Spleen (tissue), 11 donors: ENCODE results near the gene KCNK13. TPM values are rescaled to one million over a fixed set of nuclear protein-coding genes. Genes with fewer than 3 reads are reported as not detected.

ENCODE experiments used
- DNase-seq: peaks from one replicate; pipeline ENCODE4 v3.0.0-alpha.2; 2020
- H3K27ac ChIP-seq, 8 donors: fragments of 200-600 bp; sonication (generic) in 7 of 8; 1 replicate in 4 of 8; 2 replicates in 4 of 8; pipeline versions ENCODE4 v1.5.0 to v1.8.0; 2016 to 2021; ENCODE audit warnings: inconsistent platforms in 4 of 8, mild to moderate bottlenecking in 4 of 8, moderate library complexity in 1 of 8
- H3K27me3 ChIP-seq, 7 donors: fragments of 200-600 bp; sonication (generic) in 6 of 7; replicated peaks in 1 of 7; 1 replicate in 4 of 7; 2 replicates in 3 of 7; pipeline versions ENCODE4 v1.5.0 to v1.8.0; 2016 to 2021; ENCODE audit warnings: inconsistent platforms in 3 of 7, mild to moderate bottlenecking in 1 of 7
- H3K36me3 ChIP-seq, 6 donors: fragments of 200-600 bp; sonication (generic) in 5 of 6; 1 replicate in 4 of 6; 2 replicates in 2 of 6; pipeline versions ENCODE4 v1.5.0 to v1.8.0; 2016 to 2021; ENCODE audit warnings: inconsistent platforms in 2 of 6
- H3K4me1 ChIP-seq, 6 donors: fragments of 200-600 bp; sonication (generic) in 5 of 6; 1 replicate in 3 of 6; 2 replicates in 3 of 6; pipeline versions ENCODE4 v1.5.0 to v1.8.0; 2016 to 2021; ENCODE audit warnings: inconsistent platforms in 3 of 6
- H3K4me3 ChIP-seq, 8 donors: fragments of 200-600 bp; sonication (generic) in 7 of 8; 1 replicate in 4 of 8; 2 replicates in 4 of 8; pipeline versions ENCODE4 v1.5.0 to v1.8.0; 2016 to 2021; ENCODE audit warnings: inconsistent platforms in 4 of 8, mild to moderate bottlenecking in 4 of 8, moderate library complexity in 2 of 8
- H3K9me3 ChIP-seq, 8 donors: fragments of 200-600 bp; sonication (generic) in 7 of 8; 1 replicate in 4 of 8; 2 replicates in 4 of 8; pipeline versions ENCODE4 v1.5.0 to v1.8.0; 2016 to 2021; ENCODE audit warnings: inconsistent platforms in 4 of 8
- POLR2A ChIP-seq, 3 donors: fragments of 450-650 bp; IDR thresholded peaks; one replicate each; pipeline ENCODE4 v1.5.1; 2017; ENCODE audit warnings: antibody characterized with exemption in 3 of 3, mild to moderate bottlenecking in 1 of 3
- POLR2AphosphoS5 ChIP-seq, 3 donors: sonication (generic); formaldehyde crosslinking; IDR thresholded peaks; one replicate each; pipeline ENCODE4 v1.5.1; 2017; ENCODE audit warnings: antibody characterized with exemption in 3 of 3
- WGBS, 5 donors: extraction: QIAGEN DNeasy Blood & Tissue Kit in 3 of 5; methylation state at CpG; one replicate each; pipeline versions ENCODE4 v1.1.5 to v1.1.7; 2013 to 2018; 5-methylcytosine and 5-hydroxymethylcytosine counted together
- intact Hi-C: fragments of 100-400 bp; cut with DNase I; formaldehyde crosslinking; loops from one replicate; pipeline ENCODE4 v1.15.0; 2023; ENCODE audit warnings: low total_unique reads
- polyA plus RNA-seq, 3 donors: library from polyadenylated mRNA; stranded (reverse); fragments of 200-250 nt; gene quantifications; one replicate each; pipeline ENCODE4 v1.2.1, GENCODE V29; 2013
- total RNA-seq, 7 donors: library from RNA; depleted of rRNA in 3 of 7; stranded (reverse); fragments of >200 nt in 3 of 7; fragmentation: NEBNext Ultra II Directional in 4 of 7; extraction: Animal tissue kit (Norgen Biotek cat#: 25700) in 4 of 7; gene quantifications; one replicate each; pipeline versions ENCODE4 v1.1.0 to v1.2.1, GENCODE V29; 2016 to 2021
- TF ChIP-seq, protein P1 (sequence below), 11 experiments: fragments of 200-600 bp in 7 of 11; fragments of 450-650 bp in 4 of 11; sonication (generic) in 4 of 11; IDR thresholded peaks in 8 of 11; conservative IDR thresholded peaks in 3 of 11; 1 replicate in 7 of 11; 2 replicates in 4 of 11; pipeline versions ENCODE4 v1.4.0 to v1.8.0; 2016 to 2021; ENCODE audit warnings: antibody characterized with exemption in 11 of 11, inconsistent platforms in 4 of 11, mild to moderate bottlenecking in 1 of 11
- donor health status: healthy with polysubstance abuse.
- donor health status: DM: no; HTN: no; CAD: no; lungs with moderate emphysema.
- donor health status: DM: no; HTN: no; CAD: no.
- donor health status: Bipolar disorder and iron deficiency.
- donor health status: healthy.
- donor health status: DM: no; HTN: no; CAD: no.
- donor health status: DM: yes; HTN: yes; CAD: no.

The KCNK13 gene
- total and polyA plus RNA-seq, 10 donors, result 0.33 to 1.4 (median 0.94) TPM

DNA sequence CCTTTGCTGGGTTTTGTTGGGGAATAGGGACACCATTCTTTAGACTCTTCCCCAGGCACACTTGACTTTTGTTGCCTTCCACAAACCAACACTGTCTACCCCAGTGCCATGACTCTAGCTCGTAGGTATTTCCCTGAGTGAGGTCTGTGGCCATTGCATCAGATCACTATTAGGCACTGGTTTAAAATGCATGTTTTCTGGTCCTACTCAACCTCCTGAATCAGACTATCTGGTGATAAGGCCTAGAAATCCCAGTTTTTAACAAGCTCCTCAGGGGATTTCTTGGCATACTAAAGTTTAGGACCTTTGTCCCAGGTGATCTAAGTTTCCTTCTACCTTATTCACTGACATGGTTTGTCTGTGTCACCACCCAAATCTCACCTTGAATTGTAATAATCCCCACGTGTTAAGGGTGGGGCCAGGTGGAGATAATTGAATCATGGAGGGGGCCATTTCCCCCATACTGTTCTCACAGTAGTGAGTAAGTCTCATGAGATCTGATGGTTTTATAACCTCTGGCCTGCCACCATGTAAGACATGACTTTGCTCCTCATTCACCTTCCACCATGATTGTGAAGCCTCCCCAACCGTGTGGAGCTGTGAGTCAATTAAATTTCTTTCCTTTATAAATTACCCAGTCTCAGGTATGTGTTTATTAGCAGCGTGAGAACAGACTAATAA, 106.8 kb downstream of the KCNK13 start:
- Histone ChIP-seq H3K36me3 (no peaks in the 10 kb centered on the region), H3K27me3 (peaks cover 0 to 22% (median 0%) of the 10 kb centered on the region in 7 donors), H3K4me3 (no peak overlapping the region), H3K27ac (no peak overlapping the region), H3K9me3 (peaks cover 0 to 4% (median 0%) of the 10 kb centered on the region in 8 donors), H3K4me1 (no peaks in the 10 kb centered on the region)
- no peak for DNase-seq
- intact Hi-C loops, result no loop called here
- TF ChIP-seq POLR2AphosphoS5 (IDR thresholded peaks at IDR 0.05) (no peak), POLR2A (IDR thresholded peaks at IDR 0.05) (no peak)
- TF ChIP-seq, protein P1, sequence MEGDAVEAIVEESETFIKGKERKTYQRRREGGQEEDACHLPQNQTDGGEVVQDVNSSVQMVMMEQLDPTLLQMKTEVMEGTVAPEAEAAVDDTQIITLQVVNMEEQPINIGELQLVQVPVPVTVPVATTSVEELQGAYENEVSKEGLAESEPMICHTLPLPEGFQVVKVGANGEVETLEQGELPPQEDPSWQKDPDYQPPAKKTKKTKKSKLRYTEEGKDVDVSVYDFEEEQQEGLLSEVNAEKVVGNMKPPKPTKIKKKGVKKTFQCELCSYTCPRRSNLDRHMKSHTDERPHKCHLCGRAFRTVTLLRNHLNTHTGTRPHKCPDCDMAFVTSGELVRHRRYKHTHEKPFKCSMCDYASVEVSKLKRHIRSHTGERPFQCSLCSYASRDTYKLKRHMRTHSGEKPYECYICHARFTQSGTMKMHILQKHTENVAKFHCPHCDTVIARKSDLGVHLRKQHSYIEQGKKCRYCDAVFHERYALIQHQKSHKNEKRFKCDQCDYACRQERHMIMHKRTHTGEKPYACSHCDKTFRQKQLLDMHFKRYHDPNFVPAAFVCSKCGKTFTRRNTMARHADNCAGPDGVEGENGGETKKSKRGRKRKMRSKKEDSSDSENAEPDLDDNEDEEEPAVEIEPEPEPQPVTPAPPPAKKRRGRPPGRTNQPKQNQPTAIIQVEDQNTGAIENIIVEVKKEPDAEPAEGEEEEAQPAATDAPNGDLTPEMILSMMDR (IDR thresholded peaks at IDR 0.05 in 8 of 11, conservative IDR thresholded peaks at IDR 0.05 in 3 of 11), result no peak
- 48 to 79% (median 66%) methylated on average over 4 of the region's 4 CpGs for WGBS, 5 donors

DNA sequence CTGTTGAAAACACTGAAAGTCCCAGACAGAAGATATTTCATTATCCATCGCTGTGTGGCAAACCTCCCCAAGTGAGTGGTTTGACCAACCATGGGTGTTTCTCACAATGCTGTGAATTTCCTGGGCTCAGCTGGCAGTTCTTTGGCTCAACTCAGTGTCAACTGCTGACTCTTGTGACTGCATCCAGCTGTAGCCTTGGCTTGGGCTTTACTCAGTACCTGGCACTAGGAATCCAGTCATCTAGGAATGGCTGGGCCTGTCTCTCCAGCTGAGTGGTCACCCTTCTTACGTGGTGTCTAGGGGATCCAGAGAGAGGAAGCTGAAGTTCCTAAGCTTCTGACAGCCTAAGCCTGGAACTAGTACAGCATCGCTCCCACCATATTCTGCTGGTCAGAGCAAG, 113.8 kb downstream of the KCNK13 start:
- Histone ChIP-seq H3K4me3 (no peak overlapping the region), H3K27ac (no peak overlapping the region), H3K36me3 (no peaks in the 10 kb centered on the region), H3K27me3 (peaks cover 0 to 8% (median 0%) of the 10 kb centered on the region in 7 donors), H3K9me3 (peaks cover 0 to 5% (median 0%) of the 10 kb centered on the region in 8 donors), H3K4me1 (no peaks in the 10 kb centered on the region)
- intact Hi-C loops, result no loop called here
- DNase-seq, result no peak
- 66 to 86% (median 85%) methylated on average over 3 of the region's 3 CpGs for WGBS, 5 donors
- TF ChIP-seq, protein P1 (IDR thresholded peaks at IDR 0.05 in 8 of 11, conservative IDR thresholded peaks at IDR 0.05 in 3 of 11), result no peak

DNA sequence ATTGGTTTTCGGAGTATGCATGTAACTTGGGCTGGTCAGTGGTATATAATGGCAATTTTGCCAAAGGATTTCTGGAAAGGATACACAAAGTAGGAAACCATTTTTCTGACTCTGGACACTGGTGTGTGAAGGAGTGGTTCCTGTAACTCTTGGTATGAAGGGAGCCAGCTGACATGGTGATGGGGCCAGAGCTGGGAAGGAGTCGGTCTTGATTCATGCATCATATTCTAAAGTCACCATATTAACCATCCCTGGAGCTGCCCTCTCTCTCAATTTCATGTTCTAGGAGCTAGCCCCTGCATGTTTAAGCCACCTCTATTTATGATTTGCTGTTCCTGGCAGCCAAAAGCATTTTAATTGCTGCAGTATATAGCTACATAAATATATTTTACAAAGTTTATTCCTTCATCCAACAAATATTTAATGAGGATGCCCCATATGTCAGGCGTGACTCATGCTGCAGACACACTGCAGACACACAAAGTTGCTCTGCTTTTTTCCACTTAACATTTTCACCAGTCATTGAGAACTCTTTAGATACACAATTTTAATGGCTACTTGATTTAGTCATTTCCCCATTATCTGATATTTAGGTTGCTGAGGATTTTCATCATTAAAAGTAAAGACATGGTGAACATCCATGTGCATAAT, 115.9 kb downstream of the KCNK13 start:
- Histone ChIP-seq H3K4me3 (no peak overlapping the region), H3K27ac (no peak overlapping the region), H3K9me3 (peaks cover 0 to 5% (median 0%) of the 10 kb centered on the region in 8 donors), H3K36me3 (no peaks in the 10 kb centered on the region), H3K4me1 (no peaks in the 10 kb centered on the region), H3K27me3 (peaks cover 0 to 8% (median 0%) of the 10 kb centered on the region in 7 donors)
- WGBS, 5 donors, result 80 to 92% (median 89%) methylated on average over 3 of the region's 3 CpGs
- no peak for TF ChIP-seq POLR2AphosphoS5 (IDR thresholded peaks at IDR 0.05)
- no peak for TF ChIP-seq POLR2A (IDR thresholded peaks at IDR 0.05)
- TF ChIP-seq, protein P1 (IDR thresholded peaks at IDR 0.05 in 8 of 11, conservative IDR thresholded peaks at IDR 0.05 in 3 of 11), result no peak
- intact Hi-C loops, result no loop called here
- DNase-seq, result no peak

DNA sequence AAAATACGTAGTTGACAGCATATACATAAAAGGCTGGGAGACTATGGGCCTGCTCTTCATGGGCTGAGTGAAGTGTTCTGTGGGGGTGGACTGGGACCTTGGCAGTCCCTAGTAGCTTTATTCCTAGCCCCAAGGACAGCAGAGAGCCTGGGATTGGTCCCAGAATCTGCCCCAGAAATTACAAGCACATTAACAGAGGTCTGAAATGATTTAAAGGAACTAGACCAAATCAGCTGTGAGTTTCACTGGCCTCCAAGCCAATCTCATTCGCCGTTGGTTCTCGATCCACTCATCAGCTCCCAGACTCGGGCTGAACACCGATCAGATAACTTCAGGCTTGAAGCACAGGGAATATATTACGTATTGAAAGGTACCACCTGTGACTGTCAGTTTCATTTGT, 117.6 kb downstream of the KCNK13 start:
- Histone ChIP-seq H3K4me3 (no peak overlapping the region), H3K36me3 (no peaks in the 10 kb centered on the region), H3K27ac (no peak overlapping the region), H3K27me3 (peaks cover 0 to 25% (median 0%) of the 10 kb centered on the region in 7 donors), H3K9me3 (no peaks in the 10 kb centered on the region), H3K4me1 (no peaks in the 10 kb centered on the region)
- intact Hi-C loops, result no loop called here
- DNase-seq, result no peak
- WGBS, 5 donors, result 72 to 83% (median 82%) methylated on average over 7 of the region's 7 CpGs
- TF ChIP-seq, protein P1 (IDR thresholded peaks at IDR 0.05 in 8 of 11, conservative IDR thresholded peaks at IDR 0.05 in 3 of 11), result no peak
- TF ChIP-seq POLR2AphosphoS5 (IDR thresholded peaks at IDR 0.05) (no peak), POLR2A (IDR thresholded peaks at IDR 0.05) (no peak)
